HL-60 (cell line): ENCODE results near the gene COLQ.

ENCODE experiments used
- DNase-seq, 2 experiments: peaks; one replicate each; pipeline ENCODE4 v3.0.0-alpha.2; 2010 to 2020; ENCODE audit warnings: low read depth in 1 of 2, low spot score in 1 of 2
- H3K27ac ChIP-seq: fragments of 250-450 bp; sonication (Bioruptor Pico); replicated peaks from 2 replicates; pipeline ENCODE4 v1.5.1; 2020; ENCODE audit warnings: mild to moderate bottlenecking, moderate library complexity
- H3K27me3 ChIP-seq: fragments of 250-450 bp; sonication (Bioruptor Pico); 2 replicates; pipeline ENCODE4 v1.5.1; 2021; ENCODE audit warnings: mild to moderate bottlenecking, moderate library complexity; ENCODE audit not compliant: insufficient read depth, poor library complexity, severe bottlenecking
- H3K4me3 ChIP-seq: replicated peaks from 2 replicates; pipeline ENCODE4 v1.5.1; 2011; ENCODE audit warnings: mild to moderate bottlenecking, control low read depth, low read length; ENCODE audit not compliant: insufficient read depth
- CTCF ChIP-seq: IDR thresholded peaks from one replicate; pipeline ENCODE4 v1.5.1; 2011; ENCODE audit warnings: low read length, control low read depth, inconsistent platforms; ENCODE audit not compliant: insufficient read depth
- GABPA ChIP-seq: IDR thresholded peaks from 2 replicates; pipeline ENCODE4 v1.6.1; 2012; ENCODE audit warnings: low read depth
- POLR2AphosphoS5 ChIP-seq: IDR thresholded peaks from 2 replicates; pipeline ENCODE4 v1.6.1; 2012; ENCODE audit warnings: low read depth
- REST ChIP-seq: IDR thresholded peaks from 2 replicates; pipeline ENCODE4 v1.6.1; 2012; ENCODE audit warnings: low read depth; ENCODE audit not compliant: insufficient replicate concordance
- SPI1 ChIP-seq: IDR thresholded peaks from 2 replicates; pipeline ENCODE4 v1.6.1; 2012; ENCODE audit warnings: low read depth, mild to moderate bottlenecking, borderline replicate concordance

COLQ gene

GRCh38 chr3:15523660-15524417 is 2.3 kb upstream of the COLQ start:
- no peak overlapping the region for H3K4me3 ChIP-seq
- H3K27me3 ChIP-seq: no peaks in the 10 kb centered on the region
- no peak overlapping the region for H3K27ac ChIP-seq
- no peak for TF ChIP-seq SPI1
- no peak for TF ChIP-seq REST
- TF ChIP-seq POLR2AphosphoS5: no peak
- TF ChIP-seq CTCF: no peak
- no peak for TF ChIP-seq GABPA
- DNase-seq: no peak

- no peak overlapping the region for H3K27ac ChIP-seq
These were observed 510 bp upstream of the COLQ start for GRCh38 chr3:15522016-15522415.

More at GRCh38 chr3:15522016-15522415, 510 bp upstream of the COLQ start:
- DNase-seq: no peak
- no peaks in the 10 kb centered on the region for H3K27me3 ChIP-seq
- TF ChIP-seq GABPA (no peak), CTCF (no peak), POLR2AphosphoS5 (no peak), SPI1 (no peak), REST (no peak)
- no peak overlapping the region for H3K4me3 ChIP-seq
